GM12864 (cell line): Measurements from ENCODE around the gene NLGN4Y.

Experiments used
- DNase-seq: peaks from one replicate; pipeline ENCODE4 v3.0.0-alpha.2; 2011; ENCODE audit warnings: low read depth
- H3K4me3 ChIP-seq: 2 replicates; pipeline ENCODE4 v1.5.1; 2011; ENCODE audit warnings: mild to moderate bottlenecking, low read depth, low read length, control low read depth
- CTCF ChIP-seq: IDR thresholded peaks from 2 replicates; pipeline ENCODE4 v1.5.1; 2011; ENCODE audit warnings: low read depth, mild to moderate bottlenecking, moderate library complexity, low read length, control low read depth, inconsistent platforms; ENCODE audit errors: missing control alignments

NLGN4Y gene

GRCh38 chrY:14798010-14798409 is 273.7 kb downstream of the NLGN4Y start:
- H3K4me3 ChIP-seq: no peak overlapping the region
- no peak for DNase-seq
- no peak for TF ChIP-seq CTCF

GRCh38 chrY:14801096-14801495 is 276.8 kb downstream of the NLGN4Y start:
- TF ChIP-seq CTCF: no peak
- no peak overlapping the region for H3K4me3 ChIP-seq
- no peak for DNase-seq

GRCh38 chrY:14802125-14802524 is 277.8 kb downstream of the NLGN4Y start:
- TF ChIP-seq CTCF: no peak
- no peak for DNase-seq

GRCh38 chrY:14804041-14804440 is 279.7 kb downstream of the NLGN4Y start:
- DNase-seq: no peak
- no peak for TF ChIP-seq CTCF

More at GRCh38 chrY:14802125-14802524, 277.8 kb downstream of the NLGN4Y start:
- no peak overlapping the region for H3K4me3 ChIP-seq

GRCh38 chrY:14818452-14818851 is 294.1 kb downstream of the NLGN4Y start:
- no peak for TF ChIP-seq CTCF
- no peak for DNase-seq
- H3K4me3 ChIP-seq: no peak overlapping the region

More at GRCh38 chrY:14804041-14804440, 279.7 kb downstream of the NLGN4Y start:
- no peak overlapping the region for H3K4me3 ChIP-seq

- no peak for DNase-seq
- no peak overlapping the region for H3K4me3 ChIP-seq
- TF ChIP-seq CTCF: no peak
These were observed 297.9 kb downstream of the NLGN4Y start for GRCh38 chrY:14822201-14822600.

- no peak for TF ChIP-seq CTCF
- H3K4me3 ChIP-seq: no peak overlapping the region
- no peak for DNase-seq
These were observed 298.6 kb downstream of the NLGN4Y start for GRCh38 chrY:14822906-14823305.
